HL-60 (cell line): Measurements from ENCODE around the gene ACBD5.
A peak's percentile ranks its signal among the peaks of the same experiment; 100 is the strongest.

Source experiments
- GABPA ChIP-seq: IDR thresholded peaks from 2 replicates; pipeline ENCODE4 v1.6.1; 2012; ENCODE audit warnings: low read depth
- TF ChIP-seq, protein P1 (sequence below): IDR thresholded peaks from one replicate; pipeline ENCODE4 v1.5.1; 2011; ENCODE audit warnings: low read length, control low read depth, inconsistent platforms; ENCODE audit not compliant: insufficient read depth

GRCh38 chr10:27241652-27242472, 1.3 kb upstream of the ACBD5 start:
- TF ChIP-seq, protein P1, sequence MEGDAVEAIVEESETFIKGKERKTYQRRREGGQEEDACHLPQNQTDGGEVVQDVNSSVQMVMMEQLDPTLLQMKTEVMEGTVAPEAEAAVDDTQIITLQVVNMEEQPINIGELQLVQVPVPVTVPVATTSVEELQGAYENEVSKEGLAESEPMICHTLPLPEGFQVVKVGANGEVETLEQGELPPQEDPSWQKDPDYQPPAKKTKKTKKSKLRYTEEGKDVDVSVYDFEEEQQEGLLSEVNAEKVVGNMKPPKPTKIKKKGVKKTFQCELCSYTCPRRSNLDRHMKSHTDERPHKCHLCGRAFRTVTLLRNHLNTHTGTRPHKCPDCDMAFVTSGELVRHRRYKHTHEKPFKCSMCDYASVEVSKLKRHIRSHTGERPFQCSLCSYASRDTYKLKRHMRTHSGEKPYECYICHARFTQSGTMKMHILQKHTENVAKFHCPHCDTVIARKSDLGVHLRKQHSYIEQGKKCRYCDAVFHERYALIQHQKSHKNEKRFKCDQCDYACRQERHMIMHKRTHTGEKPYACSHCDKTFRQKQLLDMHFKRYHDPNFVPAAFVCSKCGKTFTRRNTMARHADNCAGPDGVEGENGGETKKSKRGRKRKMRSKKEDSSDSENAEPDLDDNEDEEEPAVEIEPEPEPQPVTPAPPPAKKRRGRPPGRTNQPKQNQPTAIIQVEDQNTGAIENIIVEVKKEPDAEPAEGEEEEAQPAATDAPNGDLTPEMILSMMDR, result no peak
- TF ChIP-seq GABPA, result peak; percentile 88
